Measurements from ENCODE around the gene TMEFF1.
"Not testable (repeated sequence)": the region's sequence is repeated elsewhere in the genome, so short reads cannot be mapped to it uniquely, and the experiment has no call there.

TMEFF1 gene

GRCh38 chr9:100472788-100473275 lies at the start of gene TMEFF1:
TSS of gene TMEFF1 (plus strand) at chr9:100473149. CDS start at chr9:100473545, 396 bp downstream.
- in situ Hi-C loops (cut with HindIII; ENCODE audit: low sequenced_read_pairs), result no loop called here

GRCh38 chr9:100425758-100426157 lies 47.2 kb upstream of the TMEFF1 start:
- in situ Hi-C loops (cut with HindIII; ENCODE audit: low sequenced_read_pairs), result no loop called here

- in situ Hi-C loops (cut with HindIII; ENCODE audit: low sequenced_read_pairs), result no loop called here
These were observed 46.8 kb upstream of the TMEFF1 start for GRCh38 chr9:100426189-100426529.

GRCh38 chr9:100426530-100427365 lies 46.2 kb upstream of the TMEFF1 start, which contains the start of gene MSANTD3:
TSS of gene MSANTD3 (plus strand) at chr9:100427143. CDS start at chr9:100441939, 14,796 bp downstream.
- in situ Hi-C loops (cut with HindIII; ENCODE audit: low sequenced_read_pairs), result no loop called here

- in situ Hi-C loops (cut with HindIII; ENCODE audit: low sequenced_read_pairs), result no loop called here
These were observed 45.3 kb upstream of the TMEFF1 start for GRCh38 chr9:100427366-100428263.

- in situ Hi-C loops (cut with HindIII; ENCODE audit: low sequenced_read_pairs), result no loop called here
These were observed 43.9 kb upstream of the TMEFF1 start for GRCh38 chr9:100428871-100429654.

GRCh38 chr9:100430286-100430940 lies 42.5 kb upstream of the TMEFF1 start:
- in situ Hi-C loops (cut with HindIII; ENCODE audit: low sequenced_read_pairs), result no loop called here

GRCh38 chr9:100431886-100432285 lies 41.1 kb upstream of the TMEFF1 start:
- in situ Hi-C loops (cut with HindIII; ENCODE audit: low sequenced_read_pairs), result no loop called here

- in situ Hi-C loops (cut with HindIII; ENCODE audit: low sequenced_read_pairs), result no loop called here
These were observed 40.2 kb upstream of the TMEFF1 start for GRCh38 chr9:100432736-100433135.

GRCh38 chr9:100436571-100436970 lies 36.4 kb upstream of the TMEFF1 start:
- in situ Hi-C loops (cut with HindIII; ENCODE audit: low sequenced_read_pairs), result no loop called here

- in situ Hi-C loops (cut with HindIII; ENCODE audit: low sequenced_read_pairs), result no loop called here
These were observed 34.8 kb upstream of the TMEFF1 start for GRCh38 chr9:100437860-100438805.

- in situ Hi-C loops (cut with HindIII; ENCODE audit: low sequenced_read_pairs), result no loop called here
These were observed 32.9 kb upstream of the TMEFF1 start for GRCh38 chr9:100440071-100440470.

- in situ Hi-C loops (cut with HindIII; ENCODE audit: low sequenced_read_pairs), result not testable (repeated sequence)
These were observed 32.5 kb upstream of the TMEFF1 start for GRCh38 chr9:100440487-100440886.

- in situ Hi-C loops (cut with HindIII; ENCODE audit: low sequenced_read_pairs), result no loop called here
These were observed 31.0 kb upstream of the TMEFF1 start for GRCh38 chr9:100441911-100442361.

GRCh38 chr9:100443781-100444768 lies 28.9 kb upstream of the TMEFF1 start:
- in situ Hi-C loops (cut with HindIII; ENCODE audit: low sequenced_read_pairs), result no loop called here

GRCh38 chr9:100445161-100445902 lies 27.6 kb upstream of the TMEFF1 start:
- in situ Hi-C loops (cut with HindIII; ENCODE audit: low sequenced_read_pairs), result no loop called here

- in situ Hi-C loops (cut with HindIII; ENCODE audit: low sequenced_read_pairs), result no loop called here
These were observed 26.9 kb upstream of the TMEFF1 start for GRCh38 chr9:100445903-100446549.

Measured in endothelial cell of hepatic sinusoid (primary cell).